ENCODE measurements around the gene TM7SF2.
A peak's percentile ranks its signal among the peaks of the same experiment; 100 is the strongest.
"Not testable (repeated sequence)": the region's sequence is repeated elsewhere in the genome, so short reads cannot be mapped to it uniquely, and the experiment has no call there.

TM7SF2 gene

DNA sequence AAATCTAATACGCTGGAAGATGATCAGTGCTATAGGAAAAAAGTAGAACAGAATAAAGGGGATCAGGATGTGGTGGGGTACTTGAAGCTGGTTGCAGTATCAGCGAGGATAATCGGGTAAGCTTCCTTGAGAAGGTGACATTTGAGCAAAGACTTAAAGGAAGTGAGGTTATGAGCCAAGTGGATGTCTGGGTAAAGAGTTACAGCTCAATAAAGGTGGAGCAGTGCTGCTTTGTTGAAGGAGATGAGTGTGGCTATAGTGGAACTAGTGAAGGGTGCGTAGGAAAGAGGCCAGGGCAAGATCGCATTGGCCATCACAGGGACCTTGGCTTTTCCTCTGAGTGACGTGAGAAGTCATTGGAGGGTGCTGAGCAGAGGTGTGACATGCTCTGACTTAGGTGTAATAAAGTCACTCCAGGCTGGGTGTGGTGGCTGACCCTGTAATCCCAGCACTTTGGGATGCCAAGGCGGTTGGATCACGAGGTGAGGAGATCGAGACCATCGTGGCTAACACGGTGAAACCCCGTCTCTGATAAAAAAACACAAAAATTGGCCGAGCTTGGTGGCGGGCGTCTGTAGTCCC, 24.9 kb downstream of the TM7SF2 start:
- H3K4me3 ChIP-seq (ENCODE audit: control insufficient read depth, low read depth, low read length): no peak overlapping the region
- no peak for DNase-seq (ENCODE audit: low read depth)
- TF ChIP-seq, protein P1, sequence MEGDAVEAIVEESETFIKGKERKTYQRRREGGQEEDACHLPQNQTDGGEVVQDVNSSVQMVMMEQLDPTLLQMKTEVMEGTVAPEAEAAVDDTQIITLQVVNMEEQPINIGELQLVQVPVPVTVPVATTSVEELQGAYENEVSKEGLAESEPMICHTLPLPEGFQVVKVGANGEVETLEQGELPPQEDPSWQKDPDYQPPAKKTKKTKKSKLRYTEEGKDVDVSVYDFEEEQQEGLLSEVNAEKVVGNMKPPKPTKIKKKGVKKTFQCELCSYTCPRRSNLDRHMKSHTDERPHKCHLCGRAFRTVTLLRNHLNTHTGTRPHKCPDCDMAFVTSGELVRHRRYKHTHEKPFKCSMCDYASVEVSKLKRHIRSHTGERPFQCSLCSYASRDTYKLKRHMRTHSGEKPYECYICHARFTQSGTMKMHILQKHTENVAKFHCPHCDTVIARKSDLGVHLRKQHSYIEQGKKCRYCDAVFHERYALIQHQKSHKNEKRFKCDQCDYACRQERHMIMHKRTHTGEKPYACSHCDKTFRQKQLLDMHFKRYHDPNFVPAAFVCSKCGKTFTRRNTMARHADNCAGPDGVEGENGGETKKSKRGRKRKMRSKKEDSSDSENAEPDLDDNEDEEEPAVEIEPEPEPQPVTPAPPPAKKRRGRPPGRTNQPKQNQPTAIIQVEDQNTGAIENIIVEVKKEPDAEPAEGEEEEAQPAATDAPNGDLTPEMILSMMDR (IDR thresholded peaks at IDR 0.05; ENCODE audit: control insufficient read depth, insufficient read depth, low read depth, low read length, missing control alignments): no peak

DNA sequence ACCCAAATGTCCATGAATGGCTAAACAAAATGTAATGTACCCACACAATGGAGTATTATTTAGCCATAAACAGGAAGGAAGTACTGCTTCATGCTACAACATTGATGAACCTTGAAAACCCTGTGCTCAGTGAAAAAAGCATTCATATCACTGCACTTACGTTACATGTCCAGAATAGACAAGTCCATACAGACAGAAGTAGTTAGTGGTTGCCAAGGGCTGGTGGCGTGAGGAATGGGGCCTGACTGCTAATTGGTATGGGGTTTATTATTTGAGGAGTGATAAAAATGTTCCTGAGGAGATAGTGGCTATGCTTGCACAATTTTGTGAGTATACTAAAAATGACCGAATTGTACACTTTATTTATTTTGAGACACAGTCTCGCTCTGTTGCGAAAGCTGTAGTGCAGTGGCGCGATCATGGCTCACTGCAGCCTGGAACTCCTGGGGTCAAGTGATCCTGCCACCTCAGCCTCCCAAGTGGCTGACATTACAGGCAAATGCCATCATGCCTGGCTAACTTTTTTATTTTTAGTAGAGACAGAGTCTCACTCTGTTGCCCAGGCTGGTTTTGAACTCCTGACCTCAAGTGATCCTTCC, 30.3 kb downstream of the TM7SF2 start:
- TF ChIP-seq, protein P1 (IDR thresholded peaks at IDR 0.05; ENCODE audit: control insufficient read depth, insufficient read depth, low read depth, low read length, missing control alignments): no peak
- DNase-seq (ENCODE audit: low read depth): no peak
- H3K4me3 ChIP-seq (ENCODE audit: control insufficient read depth, low read depth, low read length): no peak overlapping the region

DNA sequence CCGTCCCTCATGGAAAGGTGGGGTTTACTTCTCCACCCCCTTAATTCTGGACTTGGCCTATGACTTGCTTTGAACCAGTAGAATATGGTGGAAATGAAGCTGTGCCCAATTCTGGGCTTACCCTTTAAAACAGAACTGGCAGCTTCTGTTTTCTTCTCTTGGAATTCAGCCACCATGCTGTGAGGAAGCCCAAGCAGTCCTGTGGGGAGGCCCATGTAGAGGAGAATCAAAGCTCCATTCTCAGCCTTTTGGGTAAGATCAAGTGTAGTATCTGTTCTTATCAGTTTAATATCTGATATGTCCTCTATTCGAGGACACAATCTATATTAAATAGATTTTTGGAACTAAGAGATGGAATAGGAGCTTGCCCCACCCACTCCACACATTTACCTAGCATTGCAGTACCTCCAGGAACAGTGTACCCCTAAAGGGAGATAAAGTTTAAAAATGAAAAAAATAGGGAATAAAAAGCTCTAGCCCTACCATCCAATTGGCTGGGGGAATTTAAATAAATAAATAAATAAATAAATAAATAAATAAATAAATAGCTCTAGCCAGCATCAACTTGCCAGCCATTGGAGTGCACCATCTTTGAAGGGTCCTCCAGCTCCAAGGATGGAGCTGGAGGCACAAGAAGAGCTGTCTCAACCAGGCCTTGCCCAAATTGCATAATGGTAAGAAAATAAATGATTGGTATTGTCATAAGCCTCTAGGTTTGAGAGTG, 35.8 kb downstream of the TM7SF2 start:
- TF ChIP-seq, protein P1 (IDR thresholded peaks at IDR 0.05; ENCODE audit: control insufficient read depth, insufficient read depth, low read depth, low read length, missing control alignments): no peak
- no peak for DNase-seq (ENCODE audit: low read depth)
- no peak overlapping the region for H3K4me3 ChIP-seq (ENCODE audit: control insufficient read depth, low read depth, low read length)

DNA sequence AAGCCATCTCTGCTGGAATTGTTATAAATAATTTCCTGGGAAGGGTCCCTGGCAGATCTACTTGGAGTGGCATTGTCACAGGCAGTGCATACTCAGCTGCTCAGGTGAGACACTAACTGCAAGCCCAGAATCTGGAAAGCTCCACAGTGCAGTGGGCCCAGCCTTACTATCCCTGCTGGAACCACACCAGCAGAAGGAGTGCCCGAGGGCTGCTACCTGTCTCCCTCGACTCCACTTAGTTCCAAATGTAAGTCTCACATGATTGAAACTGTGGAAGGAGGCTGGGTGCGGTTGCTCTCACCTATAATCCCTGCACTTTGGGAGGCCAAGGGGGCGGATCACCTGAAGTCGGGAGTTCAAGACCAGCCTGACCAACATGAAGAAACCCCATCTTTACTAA, 37.0 kb downstream of the TM7SF2 start:
- TF ChIP-seq, protein P1 (IDR thresholded peaks at IDR 0.05; ENCODE audit: control insufficient read depth, insufficient read depth, low read depth, low read length, missing control alignments): no peak
- no peak for DNase-seq (ENCODE audit: low read depth)
- no peak overlapping the region for H3K4me3 ChIP-seq (ENCODE audit: control insufficient read depth, low read depth, low read length)

DNA sequence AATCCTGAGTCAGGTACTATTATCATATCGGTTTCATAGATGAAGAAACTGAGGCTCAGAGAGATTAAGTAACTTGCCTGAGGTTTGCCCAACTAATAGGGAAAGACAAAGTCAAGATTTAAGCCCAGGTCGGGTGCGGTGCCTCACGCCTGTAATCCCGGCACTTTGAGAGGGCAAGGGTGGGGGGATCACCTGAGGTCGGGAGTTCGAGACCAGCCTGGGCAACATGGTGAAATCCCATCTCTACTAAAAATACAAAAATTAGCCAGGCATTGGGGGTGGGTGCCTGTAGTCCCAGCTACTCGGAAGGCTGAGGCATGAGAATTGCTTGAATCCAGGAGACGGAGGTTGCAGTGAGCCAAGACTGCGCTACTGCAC, 38.4 kb downstream of the TM7SF2 start:
- H3K4me3 ChIP-seq (ENCODE audit: control insufficient read depth, low read depth, low read length); DNase-seq (ENCODE audit: low read depth): not testable (repeated sequence)

DNA sequence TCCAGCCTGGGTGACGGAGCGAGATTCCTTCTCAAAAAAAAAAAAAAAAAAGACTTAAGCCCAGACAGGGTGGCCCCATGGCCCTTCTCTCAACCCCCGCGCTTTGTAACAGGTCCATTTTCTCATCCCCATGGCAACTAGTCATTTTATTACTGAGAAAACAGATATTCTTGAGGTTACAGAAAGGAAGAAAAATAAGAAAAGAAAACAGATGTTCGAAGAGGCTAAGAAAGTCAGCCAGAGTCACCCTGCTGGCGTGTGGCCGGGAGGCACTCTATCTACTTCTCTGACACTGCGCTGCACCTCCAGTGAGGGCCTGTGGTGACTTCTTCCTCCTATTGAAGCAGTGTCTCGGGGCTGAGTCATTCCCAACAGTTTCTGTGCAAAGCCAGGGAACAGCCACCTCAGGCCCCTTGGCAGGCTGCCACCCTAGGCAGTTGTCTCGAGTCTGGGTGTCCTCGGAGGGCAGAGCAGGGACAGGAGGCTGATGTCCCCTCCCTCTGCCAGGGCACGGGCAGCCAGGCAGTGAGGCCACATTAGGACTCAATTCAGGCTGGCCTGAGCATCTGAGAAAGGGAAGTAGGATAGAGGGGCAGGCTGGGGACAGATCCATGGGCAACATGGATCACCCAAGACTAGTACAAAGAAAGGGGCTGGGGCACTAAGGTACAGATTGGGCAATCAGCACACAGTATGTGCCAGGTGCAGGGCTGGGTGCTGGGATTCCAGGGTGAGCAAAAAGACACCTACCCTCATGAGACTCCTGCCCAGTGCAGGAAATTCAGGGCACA, 39.0 kb downstream of the TM7SF2 start:
- peak; percentile 44 for DNase-seq (ENCODE audit: low read depth)
- TF ChIP-seq, protein P1 (IDR thresholded peaks at IDR 0.05; ENCODE audit: control insufficient read depth, insufficient read depth, low read depth, low read length, missing control alignments): no peak
- H3K4me3 ChIP-seq (ENCODE audit: control insufficient read depth, low read depth, low read length): no peak overlapping the region

All from AG09309 (cell line).